ENCODE data around the gene TMEM120A. TPM values are rescaled to one million over a fixed set of nuclear protein-coding genes. Genes with fewer than 3 reads are reported as not detected.

TMEM120A gene
- total RNA-seq, 4 donors from 2014 or later = 57.6 to 119 (median 92.0) TPM

DNA sequence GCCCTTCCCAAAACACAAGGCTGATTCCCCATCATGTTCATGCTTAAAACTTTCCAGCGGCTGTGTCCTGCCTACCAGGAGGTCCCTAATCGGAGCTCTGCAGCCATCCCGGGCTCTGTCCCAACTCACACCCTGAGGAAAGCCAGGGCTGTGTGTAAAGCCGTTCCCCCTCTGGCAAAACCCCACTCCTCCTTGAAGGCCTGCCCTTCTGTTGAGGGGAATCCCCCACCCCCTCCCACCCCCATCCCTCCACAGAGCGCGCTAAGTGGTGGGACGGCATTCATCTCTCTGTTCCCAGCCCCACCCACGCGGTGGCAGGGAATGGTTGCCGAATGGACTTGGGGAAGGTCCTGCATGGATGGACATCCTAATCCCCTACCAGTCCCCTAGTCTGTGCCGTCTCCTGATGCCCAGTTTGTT, 667 bp upstream of the TMEM120A start:
- WGBS, 2 donors (ENCODE audit: low coverage in 1 of 2) = 58% methylated on average over 11 of the region's 11 CpGs; no CpG with 5 or more reads in 1 of the 2 donors
- intact Hi-C loops (cut with DNase I; ENCODE audit: low total_unique reads) = loop anchor here (10.0 kb wide), 1 partner anchor 80 kb away; the partner anchor contains the start of gene POR
- Histone ChIP-seq H3K36me3 (no peaks in the 10 kb centered on the region), H3K4me3 (peak overlapping the region; percentile 36 to 90 (median 62)), H3K27me3 (no peaks in the 10 kb centered on the region), H3K27ac (peak overlapping the region; percentile 85 to 96 (median 92)), H3K9me3 (no peaks in the 10 kb centered on the region), H3K4me1 (peaks cover 6 to 26% (median 17%) of the 10 kb centered on the region in 4 donors)
- in situ Hi-C loops (cut with MboI; ENCODE audit: low pct_ligation_motif_present in 1 of 4, low pct_unique_long_range_greater_than_20kb in 1 of 4, low sequenced_read_pairs in 3 of 4) = loop anchor here in 1 of 4 donors (10.0 kb wide), 2 partner anchors 80 to 120 kb away; partner anchors contain the start of genes POR and RHBDD2
- TF ChIP-seq, protein P1, sequence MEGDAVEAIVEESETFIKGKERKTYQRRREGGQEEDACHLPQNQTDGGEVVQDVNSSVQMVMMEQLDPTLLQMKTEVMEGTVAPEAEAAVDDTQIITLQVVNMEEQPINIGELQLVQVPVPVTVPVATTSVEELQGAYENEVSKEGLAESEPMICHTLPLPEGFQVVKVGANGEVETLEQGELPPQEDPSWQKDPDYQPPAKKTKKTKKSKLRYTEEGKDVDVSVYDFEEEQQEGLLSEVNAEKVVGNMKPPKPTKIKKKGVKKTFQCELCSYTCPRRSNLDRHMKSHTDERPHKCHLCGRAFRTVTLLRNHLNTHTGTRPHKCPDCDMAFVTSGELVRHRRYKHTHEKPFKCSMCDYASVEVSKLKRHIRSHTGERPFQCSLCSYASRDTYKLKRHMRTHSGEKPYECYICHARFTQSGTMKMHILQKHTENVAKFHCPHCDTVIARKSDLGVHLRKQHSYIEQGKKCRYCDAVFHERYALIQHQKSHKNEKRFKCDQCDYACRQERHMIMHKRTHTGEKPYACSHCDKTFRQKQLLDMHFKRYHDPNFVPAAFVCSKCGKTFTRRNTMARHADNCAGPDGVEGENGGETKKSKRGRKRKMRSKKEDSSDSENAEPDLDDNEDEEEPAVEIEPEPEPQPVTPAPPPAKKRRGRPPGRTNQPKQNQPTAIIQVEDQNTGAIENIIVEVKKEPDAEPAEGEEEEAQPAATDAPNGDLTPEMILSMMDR (IDR thresholded peaks at IDR 0.05) = no peak
- no peak for TF ChIP-seq POLR2AphosphoS5 (IDR thresholded peaks at IDR 0.05)
- TF ChIP-seq EP300 (IDR thresholded peaks at IDR 0.05; ENCODE audit: low read depth) = no peak
- no peak for DNase-seq

DNA sequence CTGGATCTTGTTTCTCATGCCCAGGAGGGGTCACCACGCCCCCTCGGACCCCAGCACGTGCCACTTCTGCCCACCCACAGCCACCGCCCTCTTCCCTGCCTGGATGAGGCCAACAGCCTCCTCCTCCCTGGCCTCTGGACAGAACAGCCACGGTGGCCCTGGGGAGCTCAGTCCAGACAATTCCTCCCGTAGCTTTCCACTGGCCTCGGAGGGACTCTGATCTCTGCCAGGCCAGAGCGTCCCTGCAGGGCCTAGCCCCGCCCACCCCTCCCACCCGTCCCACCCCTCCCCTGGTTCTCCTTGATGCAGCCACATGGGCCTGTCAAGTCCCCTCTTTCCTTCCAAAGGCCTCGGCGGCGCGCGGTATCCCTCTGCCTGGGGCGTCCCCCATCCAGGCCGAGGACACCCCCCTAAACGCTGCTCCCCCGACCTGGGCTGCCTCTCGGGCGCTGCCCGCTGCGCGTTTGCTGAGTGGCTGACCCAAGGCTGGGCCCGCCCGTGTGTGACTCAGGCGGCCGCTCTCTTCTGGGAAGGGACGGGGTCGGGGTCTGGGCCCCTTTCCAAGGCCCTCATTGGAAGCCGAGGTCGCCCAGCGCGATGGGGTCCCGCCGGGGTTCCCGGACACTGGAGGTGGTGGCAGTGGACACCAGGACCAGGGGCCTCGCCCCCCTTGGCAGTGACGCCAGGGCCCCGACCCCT, 557 bp downstream of the TMEM120A start:
- no peaks in the 10 kb centered on the region for H3K27me3 ChIP-seq
- in situ Hi-C loops (cut with MboI; ENCODE audit: low pct_ligation_motif_present in 1 of 4, low pct_unique_long_range_greater_than_20kb in 1 of 4, low sequenced_read_pairs in 3 of 4) = loop anchor here in 1 of 4 donors (10.0 kb wide), 2 partner anchors 79 to 119 kb away; partner anchors contain the start of genes POR and RHBDD2
- DNase-seq = peak; percentile 59
- no peaks in the 10 kb centered on the region for H3K36me3 ChIP-seq
- TF ChIP-seq, protein P1 (IDR thresholded peaks at IDR 0.05) = no peak
- TF ChIP-seq EP300 (IDR thresholded peaks at IDR 0.05; ENCODE audit: low read depth) (no peak), POLR2AphosphoS5 (IDR thresholded peaks at IDR 0.05) (no peak), POLR2A (IDR thresholded peaks at IDR 0.05) (peak; percentile 28)
- WGBS, 2 donors (ENCODE audit: low coverage in 1 of 2) = 7% methylated on average over 18 of the region's 40 CpGs; no CpG with 5 or more reads in 1 of the 2 donors
- peak overlapping the region; percentile 62 to 90 (median 70) for H3K4me3 ChIP-seq
- peaks cover 6 to 34% (median 19%) of the 10 kb centered on the region in 4 donors for H3K4me1 ChIP-seq
- H3K9me3 ChIP-seq = no peaks in the 10 kb centered on the region
- intact Hi-C loops (cut with DNase I; ENCODE audit: low total_unique reads) = loop anchor here (10.0 kb wide), 1 partner anchor 79 kb away; the partner anchor contains the start of gene POR
- peak overlapping the region; percentile 85 to 96 (median 92) for H3K27ac ChIP-seq

DNA sequence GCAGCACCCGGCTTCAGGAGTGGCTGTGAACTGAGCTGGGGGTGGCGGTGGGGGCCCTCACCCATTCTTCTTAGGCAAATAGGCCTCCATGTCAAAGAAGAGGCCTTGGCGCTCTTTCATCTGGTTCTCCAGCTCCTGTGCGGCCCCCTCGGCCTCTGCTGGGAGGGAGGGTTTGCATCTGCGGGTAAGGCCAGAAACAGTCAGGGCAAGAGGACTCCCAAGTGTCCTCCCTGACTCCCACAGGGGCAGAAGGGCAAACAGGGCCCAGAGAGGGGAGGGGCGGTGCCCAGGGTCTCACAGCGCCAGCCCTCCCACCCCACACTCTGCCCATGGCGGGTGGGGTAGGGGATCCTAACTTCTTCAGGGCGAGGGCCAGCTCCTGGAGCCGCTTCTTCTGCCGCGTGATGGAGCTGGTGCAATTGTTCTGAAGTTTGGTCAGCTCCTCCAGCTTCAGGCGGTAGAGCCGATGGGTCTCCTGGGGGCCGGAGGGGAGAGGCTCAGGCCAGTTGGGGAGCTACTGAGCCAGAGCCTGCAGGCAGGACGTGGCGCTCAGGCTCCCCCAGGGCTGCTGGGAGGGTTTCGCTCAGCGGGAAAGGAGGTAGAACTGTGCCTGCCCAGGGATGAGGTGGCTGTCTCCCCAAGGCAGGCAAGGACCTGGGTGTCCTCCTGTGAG, 2.2 kb downstream of the TMEM120A start:
- TF ChIP-seq, protein P1 (IDR thresholded peaks at IDR 0.05) = no peak
- no peak for TF ChIP-seq POLR2AphosphoS5 (IDR thresholded peaks at IDR 0.05)
- TF ChIP-seq POLR2A (IDR thresholded peaks at IDR 0.05) = no peak
- no peaks in the 10 kb centered on the region for H3K36me3 ChIP-seq
- no peaks in the 10 kb centered on the region for H3K27me3 ChIP-seq
- in situ Hi-C loops (cut with MboI; ENCODE audit: low pct_ligation_motif_present in 1 of 4, low pct_unique_long_range_greater_than_20kb in 1 of 4, low sequenced_read_pairs in 3 of 4) (loop anchor here in 1 of 4 donors (10.0 kb wide), 2 partner anchors 77 to 117 kb away; partner anchors contain the start of genes POR and RHBDD2), intact Hi-C loops (cut with DNase I; ENCODE audit: low total_unique reads) (loop anchor here (10.0 kb wide), 1 partner anchor 77 kb away; the partner anchor contains the start of gene POR)
- WGBS, 2 donors (ENCODE audit: low coverage in 1 of 2) = 96% methylated on average over 20 of the region's 20 CpGs; no CpG with 5 or more reads in 1 of the 2 donors
- H3K4me3 ChIP-seq = no peak overlapping the region
- no peak for DNase-seq
- H3K27ac ChIP-seq = peak overlapping the region in 2 of 4 donors; percentile 2 to 25
- peaks cover 6 to 34% (median 19%) of the 10 kb centered on the region in 4 donors for H3K4me1 ChIP-seq
- no peaks in the 10 kb centered on the region for H3K9me3 ChIP-seq
